ENCODE results near the gene RIT2.
"Not testable (repeated sequence)": the region's sequence is repeated elsewhere in the genome, so short reads cannot be mapped to it uniquely, and the experiment has no call there.

RIT2 gene

DNA sequence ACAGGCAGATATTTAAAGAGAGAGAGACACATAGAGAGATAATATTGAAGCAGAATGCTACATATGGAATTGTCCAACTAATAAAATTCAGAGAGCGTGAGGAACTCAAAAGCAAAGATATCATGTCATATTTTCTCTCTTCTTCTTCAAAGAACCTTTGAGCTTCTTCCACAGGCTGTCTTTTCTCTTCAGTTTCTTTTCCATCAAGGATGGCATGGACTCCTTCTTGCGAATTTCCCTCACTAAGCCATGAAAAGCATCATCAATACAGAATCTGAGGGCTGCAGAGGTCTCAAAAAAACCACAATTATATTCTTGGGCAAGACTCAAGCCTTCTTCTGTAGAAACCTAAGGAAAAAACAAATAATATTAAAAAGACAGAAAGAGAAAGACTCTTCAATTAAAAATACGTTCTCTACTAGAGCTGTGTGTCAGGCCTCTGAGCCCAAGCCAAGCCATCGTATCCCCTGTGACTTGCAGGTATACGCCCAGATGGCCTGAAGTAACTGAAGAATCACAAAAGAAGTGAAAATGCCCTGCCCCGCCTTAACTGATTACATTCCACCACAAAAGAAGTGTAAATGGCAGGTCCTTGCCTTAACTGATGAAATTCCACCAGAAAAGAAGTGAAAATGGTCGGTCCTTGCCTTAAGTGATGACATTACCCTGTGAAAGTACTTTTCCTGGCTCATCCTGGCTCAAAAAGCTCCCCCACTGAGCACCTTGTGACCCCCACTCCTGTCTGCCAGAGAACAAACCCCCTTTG is 371.9 kb downstream of the RIT2 start:
- no peak for DNase-seq

DNA sequence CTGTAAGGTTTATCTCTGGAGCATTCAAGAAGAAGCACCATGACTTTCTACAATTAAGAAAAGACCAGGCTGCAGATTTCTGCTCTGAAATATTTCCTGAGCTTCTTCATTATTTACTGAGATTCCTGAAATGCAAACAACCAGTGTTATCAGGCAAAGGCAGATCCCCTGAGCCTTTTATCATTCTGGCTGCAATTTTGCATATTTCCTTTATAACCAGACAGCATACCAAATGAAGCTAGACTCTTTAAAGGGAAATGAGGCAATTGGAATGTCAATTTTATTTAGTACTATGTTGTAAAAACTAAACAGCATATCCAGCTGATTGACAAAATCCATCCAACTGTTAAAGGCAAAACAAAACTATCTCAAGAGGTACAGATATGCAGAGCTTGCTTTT is 372.5 kb downstream of the RIT2 start:
- no peak for DNase-seq

DNA sequence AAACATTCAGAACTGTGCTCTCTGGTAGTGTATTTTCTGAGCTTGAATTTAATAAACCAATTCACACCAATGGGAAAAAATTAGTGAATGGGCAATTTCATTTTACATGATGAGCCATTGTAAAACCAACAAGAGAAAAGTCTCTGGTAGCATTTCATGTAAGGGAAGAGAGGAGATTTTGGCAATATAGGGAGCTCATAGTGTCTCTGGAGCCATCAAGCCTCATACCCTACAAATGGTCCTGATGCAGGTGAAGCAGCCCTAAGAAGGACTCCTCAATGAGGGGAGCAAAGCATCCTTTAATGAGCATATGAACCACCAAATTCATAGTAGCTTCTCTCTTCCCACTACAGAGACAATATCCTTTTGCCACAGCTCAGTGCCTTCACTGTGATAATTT is 373.0 kb downstream of the RIT2 start:
- DNase-seq = no peak

DNA sequence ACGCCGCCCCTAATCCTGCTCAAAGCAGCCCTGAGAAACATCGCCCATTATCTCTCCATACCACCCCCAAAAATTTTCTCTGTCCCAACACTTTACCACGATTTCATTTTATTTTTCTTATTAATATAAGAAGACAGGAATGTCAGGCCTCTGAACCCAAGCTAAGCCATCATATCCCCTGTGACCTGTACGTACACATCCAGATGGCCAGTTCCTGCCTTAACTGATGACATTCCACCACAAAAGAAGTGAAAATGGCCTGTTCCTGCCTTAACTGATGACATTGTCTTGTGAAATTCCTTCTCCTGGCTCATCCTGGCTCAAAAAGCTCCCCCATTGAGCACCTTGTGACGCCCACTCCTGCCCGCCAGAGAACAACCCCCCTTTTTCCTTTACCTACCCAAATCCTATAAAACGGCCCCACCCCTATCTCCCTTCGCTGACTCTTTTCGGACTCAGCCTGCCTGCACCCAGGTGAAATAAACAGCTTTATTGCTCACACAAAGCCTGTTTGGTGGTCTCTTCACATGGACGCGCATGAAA is 373.6 kb downstream of the RIT2 start:
- DNase-seq = not testable (repeated sequence)

DNA sequence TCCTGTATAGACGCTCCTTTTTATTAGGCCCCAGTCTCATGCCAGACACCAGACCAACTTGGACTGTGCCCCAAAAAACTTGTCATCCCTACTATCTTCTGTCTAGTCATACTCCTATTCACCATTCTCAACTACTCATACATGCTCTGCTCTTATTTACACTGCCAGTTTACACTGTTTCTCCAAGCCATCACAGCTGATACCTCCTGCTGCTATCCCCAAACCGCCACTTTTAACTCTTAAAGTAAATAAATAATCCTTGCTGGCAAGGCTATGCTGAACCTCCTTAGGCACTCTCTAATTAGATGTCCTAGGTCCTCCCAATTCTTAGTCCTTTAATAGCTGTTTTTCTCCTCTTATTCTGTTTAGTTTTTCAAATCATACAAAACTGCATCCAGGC is 374.2 kb downstream of the RIT2 start:
- not testable (repeated sequence) for DNase-seq

DNA sequence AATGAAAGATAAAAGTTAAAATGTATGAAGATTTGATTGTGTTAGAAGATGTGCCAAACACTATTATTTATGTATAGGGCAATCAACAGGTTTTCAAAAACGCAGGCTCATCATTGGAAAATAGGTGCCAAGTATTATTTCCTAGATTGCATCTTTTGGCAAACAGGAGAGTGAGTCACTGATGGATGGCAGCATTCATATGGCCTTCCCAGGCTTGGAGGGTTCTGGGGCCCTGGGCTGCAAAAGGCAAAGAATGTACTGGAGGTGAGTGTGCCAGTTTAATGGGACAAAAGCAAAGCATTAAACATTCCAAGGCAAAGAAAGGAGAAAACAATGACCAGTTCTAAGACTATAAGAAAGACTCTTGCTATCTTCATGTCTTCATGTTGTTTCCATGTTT is 379.4 kb downstream of the RIT2 start:
- DNase-seq = no peak

DNA sequence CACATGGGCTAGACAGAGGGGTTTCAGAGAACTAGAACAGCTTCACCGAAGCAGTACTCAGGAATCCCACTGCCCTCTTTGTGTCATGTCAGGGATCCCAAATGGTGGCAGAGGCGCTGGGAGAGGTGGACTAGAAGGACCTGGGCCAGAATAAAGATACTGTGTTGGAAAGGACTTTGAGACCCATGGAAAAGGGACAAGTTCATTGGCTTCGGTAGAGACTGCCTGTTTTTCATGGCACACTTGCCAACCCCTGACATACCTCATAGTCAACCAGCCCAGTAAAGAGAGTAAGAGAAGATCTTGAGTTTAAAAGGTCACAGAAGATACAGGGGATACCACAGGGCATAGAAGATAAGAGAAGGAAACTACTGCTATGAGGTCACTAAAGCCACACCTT is 381.0 kb downstream of the RIT2 start:
- DNase-seq = no peak

DNA sequence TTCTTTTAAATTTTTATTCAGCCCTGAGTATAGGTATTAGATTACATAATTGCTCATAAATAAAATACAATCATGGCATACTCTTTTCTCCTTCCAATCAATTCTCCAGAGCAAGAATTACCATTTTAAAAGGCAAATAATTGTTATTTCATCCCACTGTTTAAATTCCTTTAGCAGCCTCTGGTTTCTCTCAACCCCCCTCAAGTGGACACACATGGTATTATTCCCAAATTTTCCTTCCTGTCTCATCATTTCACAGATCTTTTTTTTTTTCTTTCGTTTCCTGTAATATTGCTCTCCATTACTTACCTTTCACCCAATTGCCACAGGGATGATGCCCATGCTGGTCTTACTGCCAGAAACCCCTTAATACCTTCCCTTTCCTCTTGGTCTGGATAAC is 385.2 kb downstream of the RIT2 start:
- no peak for DNase-seq

DNA sequence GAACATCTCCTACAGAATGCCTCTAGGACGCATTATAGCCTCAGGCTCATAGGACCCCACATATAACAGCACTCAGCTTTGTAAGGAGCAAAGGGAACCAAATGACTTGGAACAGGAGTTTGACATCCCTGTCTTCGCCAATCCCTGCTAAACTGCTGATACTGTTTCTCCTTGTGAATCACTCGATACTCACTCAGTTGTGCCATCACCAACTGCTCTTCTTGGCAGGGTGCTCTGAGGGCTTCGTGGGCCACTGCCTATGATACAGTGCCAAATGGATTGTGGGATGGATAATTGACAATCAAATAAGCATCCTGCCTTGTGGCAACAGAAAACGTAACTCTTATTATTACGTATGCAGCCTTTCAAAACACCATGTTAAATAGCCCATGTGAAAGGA is 396.3 kb downstream of the RIT2 start:
- DNase-seq = no peak

DNA sequence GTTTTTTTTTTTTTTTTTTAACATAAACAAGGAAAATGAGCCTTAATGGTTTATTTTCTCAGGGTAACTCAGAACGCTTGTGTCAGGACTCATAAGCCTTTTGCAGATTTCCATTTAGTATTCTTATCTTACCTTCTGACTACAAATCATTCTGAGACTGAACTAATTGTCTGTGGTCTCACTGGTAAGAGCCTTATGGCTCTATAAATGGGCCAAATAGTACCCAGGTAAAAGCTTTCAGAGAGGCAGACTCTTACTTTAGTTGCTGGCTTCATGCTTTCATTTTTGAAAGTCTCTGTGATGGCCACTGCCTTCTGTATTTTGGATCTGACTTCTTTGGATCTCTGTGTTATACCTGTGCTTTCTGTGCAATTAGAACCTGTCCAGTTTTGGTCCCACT is 403.4 kb downstream of the RIT2 start:
- no peak for DNase-seq

DNA sequence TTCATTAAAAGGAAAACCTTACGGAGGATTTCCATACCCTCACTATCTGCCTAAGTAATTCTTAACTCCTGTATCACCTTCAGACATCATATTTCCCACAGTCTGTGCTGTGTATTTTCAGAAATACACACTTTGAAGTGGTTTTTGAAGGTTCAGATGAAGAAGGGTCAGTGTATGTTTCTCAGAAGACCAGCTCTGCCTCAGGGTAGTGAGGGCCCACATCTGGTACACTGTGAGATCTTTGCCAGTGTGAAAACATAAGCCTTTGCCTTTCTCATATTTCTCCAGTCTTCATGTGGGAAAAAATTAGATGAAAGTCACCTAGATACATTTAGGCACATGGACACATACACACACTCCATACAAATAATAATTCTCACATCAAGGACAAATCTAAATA is 408.4 kb downstream of the RIT2 start:
- DNase-seq = no peak

DNA sequence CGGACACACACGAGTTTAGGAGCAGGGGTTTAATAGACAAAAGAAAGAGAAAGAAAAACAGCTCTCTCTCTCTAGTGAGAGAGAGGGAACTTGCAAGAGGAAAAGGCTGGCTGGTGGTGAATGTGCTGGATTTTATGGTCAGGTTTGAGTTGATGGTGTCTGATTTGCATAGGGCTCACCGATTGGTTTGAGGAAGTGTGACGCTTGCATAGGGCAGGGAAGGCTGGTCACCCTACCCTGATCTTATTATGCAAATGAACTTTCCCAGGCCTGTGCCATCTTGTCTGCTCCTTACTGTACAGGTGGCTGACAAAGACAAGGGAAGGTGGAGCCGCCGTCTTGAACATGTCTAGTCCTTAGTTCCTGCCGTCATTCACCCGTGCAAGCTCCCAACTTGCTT is 408.9 kb downstream of the RIT2 start:
- no peak for DNase-seq

DNA sequence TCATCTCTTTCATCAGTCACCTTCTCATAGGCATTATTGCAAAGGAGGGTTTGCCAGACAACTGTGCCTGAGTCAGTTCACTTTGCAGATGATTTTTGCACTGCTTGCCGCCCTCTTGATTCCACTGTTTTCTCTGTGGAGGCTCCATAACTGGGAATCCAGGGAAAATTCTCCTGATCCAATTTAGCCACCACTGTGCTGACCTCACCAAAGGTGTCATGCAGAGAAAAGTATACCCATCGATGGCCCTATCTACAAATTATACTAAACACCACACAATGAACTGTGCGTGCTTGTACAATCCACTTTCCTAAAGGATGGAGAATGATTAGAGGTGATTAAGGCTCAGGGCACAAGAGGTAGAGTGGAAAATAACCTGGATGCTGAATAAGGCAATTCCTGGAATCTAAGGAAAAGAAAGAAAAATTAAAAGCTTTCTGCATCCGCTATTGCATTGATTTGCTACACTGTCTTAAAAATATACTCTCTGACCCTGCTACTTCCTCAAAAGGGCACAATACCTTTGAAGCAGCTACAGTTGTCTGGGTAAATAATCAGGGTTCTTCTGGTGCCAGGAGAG is 409.4 kb downstream of the RIT2 start:
- no peak for DNase-seq

Measured in CD4-positive, alpha-beta T cell treated with Interleukin-10 for 1 hour (primary cell).